Measurements from ENCODE around the gene UBR3.

GRCh38 chr2:170076189-170076588 is 248.9 kb downstream of the UBR3 start:
- TF ChIP-seq POLR2A (IDR thresholded peaks at IDR 0.05) (no peak), CTCF (IDR thresholded peaks at IDR 0.05) (no peak), POLR2AphosphoS5 (IDR thresholded peaks at IDR 0.05) (no peak)
